HepG2 (cell line): ENCODE measurements around the gene ABAT. TPM values are rescaled to one million over a fixed set of nuclear protein-coding genes. Genes with fewer than 3 reads are reported as not detected.

Source experiments
- AHDC1 ChIP-seq: sonication (generic); formaldehyde crosslinking; IDR thresholded peaks from 2 replicates; pipeline ENCODE4 v1.5.1; 2020; ENCODE audit warnings: mild to moderate bottlenecking, missing genetic modification reagents, borderline replicate concordance
- DNMT1 ChIP-seq: sonication (generic); formaldehyde crosslinking; IDR thresholded peaks from 2 replicates; pipeline ENCODE4 v1.5.1; 2020; ENCODE audit warnings: mild to moderate bottlenecking, missing genetic modification reagents
- EP300 ChIP-seq, 3 experiments: sonication (generic) in 1 of 3; formaldehyde crosslinking in 1 of 3; IDR thresholded peaks; 2 replicates each; pipeline versions ENCODE4 v1.5.1 to v1.6.1; 2011 to 2020; ENCODE audit warnings: low read depth in 2 of 3, low read length in 2 of 3, borderline replicate concordance in 1 of 3, improper control_type of control experiment in 1 of 3, mild to moderate bottlenecking in 1 of 3, missing genetic modification reagents in 1 of 3, moderate library complexity in 1 of 3
- IRF2 ChIP-seq: IDR thresholded peaks from 2 replicates; pipeline ENCODE4 v1.6.1; 2018; ENCODE audit warnings: missing genetic modification reagents, missing compliant biosample characterization
- RBM22 ChIP-seq: fragments of 200-400 bp; formaldehyde crosslinking; optimal IDR thresholded peaks from 2 replicates; pipeline ENCODE3; 2017; ENCODE audit warnings: mild to moderate bottlenecking, low read length, moderate library complexity
- RORA ChIP-seq: sonication (generic); formaldehyde crosslinking; IDR thresholded peaks from 2 replicates; pipeline ENCODE4 v1.5.0; 2020; ENCODE audit warnings: mild to moderate bottlenecking, missing genetic modification reagents, moderate library complexity
- SIN3A ChIP-seq: IDR thresholded peaks from 2 replicates; pipeline ENCODE4 v1.6.1; 2011; ENCODE audit warnings: low read depth, mild to moderate bottlenecking, control low read depth, low read length, borderline replicate concordance
- SIX4 ChIP-seq: sonication (generic); formaldehyde crosslinking; IDR thresholded peaks from 2 replicates; pipeline ENCODE4 v1.4.0; 2020; ENCODE audit warnings: missing genetic modification reagents
- SMAD1 ChIP-seq: sonication (generic); formaldehyde crosslinking; IDR thresholded peaks from 2 replicates; pipeline ENCODE4 v1.4.0; 2020; ENCODE audit warnings: missing genetic modification reagents, low read depth, mild to moderate bottlenecking, borderline replicate concordance
- TFAP4 ChIP-seq: sonication (generic); IDR thresholded peaks from 2 replicates; pipeline ENCODE4 v1.6.1; 2016; ENCODE audit warnings: low read depth, borderline replicate concordance
- ZNF678 ChIP-seq: sonication (generic); formaldehyde crosslinking; IDR thresholded peaks from 2 replicates; pipeline ENCODE4 v1.4.0; 2020; ENCODE audit warnings: mild to moderate bottlenecking, missing genetic modification reagents
- ZNF746 ChIP-seq: sonication (generic); formaldehyde crosslinking; IDR thresholded peaks from 2 replicates; pipeline ENCODE4 v1.8.0; 2022; ENCODE audit warnings: mild to moderate bottlenecking, missing genetic modification reagents
- ZNF792 ChIP-seq: IDR thresholded peaks from 2 replicates; pipeline ENCODE4 v1.6.1; 2016
- polyA plus RNA-seq, 8 experiments: library from polyadenylated mRNA; depleted of rRNA in 3 of 8; stranded (reverse) in 7 of 8; unstranded in 1 of 8; fragments of >200 nt; fragmentation: Illumina TruSeq in 4 of 8; extraction: Trizol in 4 of 8; gene quantifications; 2 replicates each; pipeline versions ENCODE4 v1.2.1 to v1.2.3, GENCODE V29; 2011 to 2016; ENCODE audit warnings: low read depth in 4 of 8, missing spikeins in 1 of 8, mixed read lengths in 1 of 8; ENCODE audit not compliant: insufficient read depth in 1 of 8
- total RNA-seq, 5 experiments: library from RNA; depleted of rRNA; stranded (reverse); fragments of >200 nt; fragmentation: Illumina TruSeq; extraction: Trizol; gene quantifications; 2 replicates each; pipeline ENCODE4 v1.2.3, GENCODE V29; 2016; ENCODE audit warnings: low read depth in 1 of 5
- TF ChIP-seq, protein P1 (sequence below): sonication (generic); formaldehyde crosslinking; IDR thresholded peaks from 2 replicates; pipeline ENCODE4 v1.5.0; 2020; ENCODE audit warnings: mild to moderate bottlenecking, missing genetic modification reagents, borderline replicate concordance

Gene ABAT
- total and polyA plus RNA-seq, 2 of the 13 experiments (the other 11 are each of a cell fraction or from before 2014, with no cell fraction given) = 47.6 to 97.3 TPM

DNA sequence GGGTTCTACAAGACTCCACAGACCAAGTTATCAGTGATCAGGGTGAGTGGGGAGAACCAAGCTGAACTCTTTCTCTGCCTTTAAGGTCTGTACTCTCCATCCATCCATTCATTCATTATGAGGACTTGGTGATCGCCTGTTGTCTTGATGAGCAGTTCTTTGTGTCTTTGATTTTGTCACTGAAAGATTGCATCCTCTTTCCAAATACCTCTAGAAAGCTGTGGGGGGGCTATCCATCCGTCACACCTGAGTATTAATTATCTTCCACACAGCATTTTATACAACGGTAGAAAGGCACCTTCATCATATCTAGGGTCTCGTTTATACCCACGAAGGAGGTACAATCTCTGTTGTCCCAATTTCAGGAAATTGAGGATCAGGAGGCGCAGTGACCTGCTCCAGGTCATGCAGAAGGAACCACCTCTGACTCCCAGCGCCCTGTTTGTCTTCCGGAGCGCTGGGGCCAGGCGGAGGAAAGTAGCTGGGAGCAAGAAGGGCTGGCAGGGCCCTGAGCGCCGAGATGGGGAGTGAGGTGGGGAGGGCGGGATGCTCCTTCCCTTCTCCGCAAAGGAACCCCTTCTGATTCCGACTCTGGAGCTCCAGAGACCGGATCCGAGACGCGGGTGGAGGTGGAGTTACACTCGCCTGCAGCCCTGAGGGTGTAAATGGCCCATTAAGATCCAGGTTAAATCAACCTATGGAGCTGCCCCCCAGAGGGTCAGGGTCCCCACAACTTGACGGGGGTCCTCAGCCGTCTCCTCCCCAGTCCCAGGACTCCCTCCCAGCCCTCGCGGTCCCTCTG lies 605 bp upstream of the ABAT start (continued):
- TF ChIP-seq AHDC1 (CRISPR knock-in tag) = no peak
- TF ChIP-seq RORA (CRISPR knock-in tag) = no peak
- TF ChIP-seq ZNF678 = no peak
- no peak for TF ChIP-seq ZNF746 (CRISPR knock-in tag)
- no peak; the same call in 1 of the 2 replicates for TF ChIP-seq SIN3A
- TF ChIP-seq, protein P1, sequence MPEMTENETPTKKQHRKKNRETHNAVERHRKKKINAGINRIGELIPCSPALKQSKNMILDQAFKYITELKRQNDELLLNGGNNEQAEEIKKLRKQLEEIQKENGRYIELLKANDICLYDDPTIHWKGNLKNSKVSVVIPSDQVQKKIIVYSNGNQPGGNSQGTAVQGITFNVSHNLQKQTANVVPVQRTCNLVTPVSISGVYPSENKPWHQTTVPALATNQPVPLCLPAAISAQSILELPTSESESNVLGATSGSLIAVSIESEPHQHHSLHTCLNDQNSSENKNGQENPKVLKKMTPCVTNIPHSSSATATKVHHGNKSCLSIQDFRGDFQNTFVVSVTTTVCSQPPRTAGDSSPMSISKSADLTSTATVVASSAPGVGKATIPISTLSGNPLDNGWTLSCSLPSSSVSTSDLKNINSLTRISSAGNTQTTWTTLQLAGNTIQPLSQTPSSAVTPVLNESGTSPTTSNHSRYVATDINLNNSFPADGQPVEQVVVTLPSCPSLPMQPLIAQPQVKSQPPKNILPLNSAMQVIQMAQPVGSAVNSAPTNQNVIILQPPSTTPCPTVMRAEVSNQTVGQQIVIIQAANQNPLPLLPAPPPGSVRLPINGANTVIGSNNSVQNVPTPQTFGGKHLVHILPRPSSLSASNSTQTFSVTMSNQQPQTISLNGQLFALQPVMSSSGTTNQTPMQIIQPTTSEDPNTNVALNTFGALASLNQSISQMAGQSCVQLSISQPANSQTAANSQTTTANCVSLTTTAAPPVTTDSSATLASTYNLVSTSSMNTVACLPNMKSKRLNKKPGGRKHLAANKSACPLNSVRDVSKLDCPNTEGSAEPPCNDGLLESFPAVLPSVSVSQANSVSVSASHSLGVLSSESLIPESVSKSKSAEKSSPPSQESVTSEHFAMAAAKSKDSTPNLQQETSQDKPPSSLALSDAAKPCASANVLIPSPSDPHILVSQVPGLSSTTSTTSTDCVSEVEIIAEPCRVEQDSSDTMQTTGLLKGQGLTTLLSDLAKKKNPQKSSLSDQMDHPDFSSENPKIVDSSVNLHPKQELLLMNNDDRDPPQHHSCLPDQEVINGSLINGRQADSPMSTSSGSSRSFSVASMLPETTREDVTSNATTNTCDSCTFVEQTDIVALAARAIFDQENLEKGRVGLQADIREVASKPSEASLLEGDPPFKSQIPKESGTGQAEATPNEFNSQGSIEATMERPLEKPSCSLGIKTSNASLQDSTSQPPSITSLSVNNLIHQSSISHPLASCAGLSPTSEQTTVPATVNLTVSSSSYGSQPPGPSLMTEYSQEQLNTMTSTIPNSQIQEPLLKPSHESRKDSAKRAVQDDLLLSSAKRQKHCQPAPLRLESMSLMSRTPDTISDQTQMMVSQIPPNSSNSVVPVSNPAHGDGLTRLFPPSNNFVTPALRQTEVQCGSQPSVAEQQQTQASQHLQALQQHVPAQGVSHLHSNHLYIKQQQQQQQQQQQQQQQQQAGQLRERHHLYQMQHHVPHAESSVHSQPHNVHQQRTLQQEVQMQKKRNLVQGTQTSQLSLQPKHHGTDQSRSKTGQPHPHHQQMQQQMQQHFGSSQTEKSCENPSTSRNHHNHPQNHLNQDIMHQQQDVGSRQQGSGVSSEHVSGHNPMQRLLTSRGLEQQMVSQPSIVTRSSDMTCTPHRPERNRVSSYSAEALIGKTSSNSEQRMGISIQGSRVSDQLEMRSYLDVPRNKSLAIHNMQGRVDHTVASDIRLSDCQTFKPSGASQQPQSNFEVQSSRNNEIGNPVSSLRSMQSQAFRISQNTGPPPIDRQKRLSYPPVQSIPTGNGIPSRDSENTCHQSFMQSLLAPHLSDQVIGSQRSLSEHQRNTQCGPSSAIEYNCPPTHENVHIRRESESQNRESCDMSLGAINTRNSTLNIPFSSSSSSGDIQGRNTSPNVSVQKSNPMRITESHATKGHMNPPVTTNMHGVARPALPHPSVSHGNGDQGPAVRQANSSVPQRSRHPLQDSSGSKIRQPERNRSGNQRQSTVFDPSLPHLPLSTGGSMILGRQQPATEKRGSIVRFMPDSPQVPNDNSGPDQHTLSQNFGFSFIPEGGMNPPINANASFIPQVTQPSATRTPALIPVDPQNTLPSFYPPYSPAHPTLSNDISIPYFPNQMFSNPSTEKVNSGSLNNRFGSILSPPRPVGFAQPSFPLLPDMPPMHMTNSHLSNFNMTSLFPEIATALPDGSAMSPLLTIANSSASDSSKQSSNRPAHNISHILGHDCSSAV (CRISPR knock-in tag) = no peak
- TF ChIP-seq DNMT1 (CRISPR knock-in tag) = no peak
- no peak for TF ChIP-seq RBM22
- no peak for TF ChIP-seq SIX4 (CRISPR knock-in tag)
- TF ChIP-seq IRF2 (CRISPR knock-in tag) = peak; percentile 43; the same call in 1 of the 2 replicates
- TF ChIP-seq ZNF792 (CRISPR knock-in tag) = no peak
- no peak for TF ChIP-seq TFAP4
- TF ChIP-seq EP300 (IDR thresholded peaks at IDR 0.05; ENCODE audit: low read depth in 2 of 2, low read length in 2 of 2) = no peak
- no peak for TF ChIP-seq EP300 (CRISPR knock-in tag; IDR thresholded peaks at IDR 0.05; ENCODE audit: borderline replicate concordance)
- TF ChIP-seq SMAD1 = no peak; the same call in 1 of the 2 replicates
